IMR-90 (cell line): ENCODE measurements around the gene KRTDAP. TPM values are rescaled to one million over a fixed set of nuclear protein-coding genes. Genes with fewer than 3 reads are reported as not detected.

ENCODE experiments used
- ATAC-seq: fragments of 200-7000 bp; cut with Tn5 transposase; 2 replicates; pipeline ENCODE4 v1.9.1; 2020; ENCODE audit warnings: low read depth, mild to moderate bottlenecking, moderate library complexity
- BruUV-seq: library from RNA; stranded (reverse); fragments of 400-500 nt; replicated peaks from 2 replicates; lab custom pipeline; 2021; lab: Mats Ljungman, UMichigan
- CTCF ChIA-PET: fragments of 300-600 bp; formaldehyde crosslinking; extraction: SDS; loops from one replicate; lab custom pipeline; 2021; ENCODE audit warnings: antibody characterized with exemption; lab: Yijun Ruan, JAX
- POLR2A ChIA-PET: fragments of 300-600 bp; sonication (Branson Sonifier 250); formaldehyde crosslinking; loops from one replicate; lab custom pipeline; 2022; ENCODE audit warnings: antibody characterized with exemption; ENCODE audit not compliant: unreplicated experiment; lab: Charles Lee
- DNase-seq: peaks from one replicate; pipeline ENCODE4 v3.0.0; 2013
- H2AFZ ChIP-seq: replicated peaks from 2 replicates; pipeline ENCODE3; 2013; ENCODE audit warnings: low read length, mild to moderate bottlenecking; ENCODE audit not compliant: poor library complexity
- H2AK5ac ChIP-seq: 2 replicates; pipeline ENCODE4 v1.6.1; 2013; ENCODE audit warnings: low read depth, low read length, inconsistent platforms
- H2AK9ac ChIP-seq: replicated peaks from 2 replicates; pipeline ENCODE3; 2013; ENCODE audit warnings: mild to moderate bottlenecking, low read depth, low read length, moderate library complexity; ENCODE audit not compliant: poor library complexity
- H2BK120ac ChIP-seq: 2 replicates; pipeline ENCODE4 v1.6.1; 2013; ENCODE audit warnings: low read depth, low read length, inconsistent platforms
- H2BK15ac ChIP-seq: 3 replicates; pipeline ENCODE4 v1.6.1; 2013; ENCODE audit warnings: low read depth, low read length, inconsistent platforms
- H2BK20ac ChIP-seq: 2 replicates; pipeline ENCODE4 v1.6.1; 2013; ENCODE audit warnings: low read depth, mild to moderate bottlenecking, inconsistent platforms, low read length, moderate library complexity
- H2BK5ac ChIP-seq: 2 replicates; pipeline ENCODE4 v1.6.1; 2013; ENCODE audit warnings: mild to moderate bottlenecking, low read depth, low read length, inconsistent platforms; ENCODE audit not compliant: poor library complexity, severe bottlenecking
- H3K14ac ChIP-seq: replicated peaks from 2 replicates; pipeline ENCODE4 v1.6.1; 2013; ENCODE audit warnings: low read depth, low read length, inconsistent platforms
- H3K18ac ChIP-seq: 2 replicates; pipeline ENCODE4 v1.6.1; 2013; ENCODE audit warnings: low read depth, low read length, control low read depth
- H3K23ac ChIP-seq: 2 replicates; pipeline ENCODE4 v1.6.1; 2013; ENCODE audit warnings: low read depth, low read length, inconsistent platforms
- H3K27ac ChIP-seq: 2 replicates; pipeline ENCODE4 v1.5.1; 2013; ENCODE audit warnings: mild to moderate bottlenecking, control low read depth, low read length; ENCODE audit not compliant: insufficient read depth
- H3K27me3 ChIP-seq: 2 replicates; pipeline ENCODE4 v1.6.1; 2013; ENCODE audit warnings: low read length; ENCODE audit not compliant: control insufficient read depth, insufficient read depth
- H3K36me3 ChIP-seq: 2 replicates; pipeline ENCODE4 v1.6.1; 2013; ENCODE audit warnings: low read length, mixed read lengths; ENCODE audit not compliant: control insufficient read depth, insufficient read depth
- H3K4ac ChIP-seq: 2 replicates; pipeline ENCODE4 v1.6.1; 2013; ENCODE audit warnings: low read depth, low read length, inconsistent platforms
- H3K4me1 ChIP-seq: 2 replicates; pipeline ENCODE4 v1.6.1; 2013; ENCODE audit warnings: low read length, mixed read lengths; ENCODE audit not compliant: control insufficient read depth, insufficient read depth
- H3K4me2 ChIP-seq: 2 replicates; pipeline ENCODE4 v1.6.1; 2013; ENCODE audit warnings: low read depth, mild to moderate bottlenecking, control low read depth, low read length, moderate library complexity
- H3K4me3 ChIP-seq: 2 replicates; pipeline ENCODE4 v1.5.1; 2013; ENCODE audit warnings: low read depth, mild to moderate bottlenecking, control low read depth, low read length, moderate library complexity; ENCODE audit not compliant: insufficient read depth
- H3K56ac ChIP-seq: 2 replicates; pipeline ENCODE4 v1.6.1; 2013; ENCODE audit warnings: low read length, inconsistent platforms; ENCODE audit not compliant: insufficient read depth; ENCODE audit errors: extremely low read depth
- H3K79me1 ChIP-seq, 2 experiments: 2 replicates each; pipeline ENCODE4 v1.6.1; 2013; ENCODE audit warnings: low read length in 2 of 2, inconsistent platforms in 1 of 2, low read depth in 1 of 2
- H3K9ac ChIP-seq: 2 replicates; pipeline ENCODE4 v1.6.1; 2013; ENCODE audit warnings: low read depth, low read length, control low read depth
- H3K9me1 ChIP-seq: 2 replicates; pipeline ENCODE4 v1.6.1; 2013; ENCODE audit warnings: low read length, inconsistent platforms; ENCODE audit not compliant: insufficient read depth
- H3K9me3 ChIP-seq: 2 replicates; pipeline ENCODE4 v1.6.1; 2013; ENCODE audit warnings: low read length; ENCODE audit not compliant: control insufficient read depth, insufficient read depth
- H4K20me1 ChIP-seq: 2 replicates; pipeline ENCODE4 v1.6.1; 2013; ENCODE audit warnings: low read length, inconsistent platforms; ENCODE audit not compliant: insufficient read depth
- H4K5ac ChIP-seq: 2 replicates; pipeline ENCODE4 v1.6.1; 2013; ENCODE audit warnings: mild to moderate bottlenecking, low read depth, low read length, control low read depth
- H4K8ac ChIP-seq, 2 experiments: 2 replicates each; pipeline ENCODE4 v1.6.1; 2013; ENCODE audit warnings: low read depth in 2 of 2, low read length in 2 of 2, control low read depth in 1 of 2, inconsistent platforms in 1 of 2
- H4K91ac ChIP-seq: 2 replicates; pipeline ENCODE4 v1.6.1; 2013; ENCODE audit warnings: low read depth, low read length, inconsistent platforms; ENCODE audit not compliant: insufficient read depth
- BHLHE40 ChIP-seq: fragments of 150-350 bp; IDR thresholded peaks from 2 replicates; pipeline ENCODE4 v1.6.1; 2016; ENCODE audit warnings: mild to moderate bottlenecking, low read depth, low read length
- CEBPB ChIP-seq: IDR thresholded peaks from 2 replicates; pipeline ENCODE4 v1.6.1; 2012; ENCODE audit warnings: low read depth, low read length, improper control_type of control experiment
- CHD1 ChIP-seq: IDR thresholded peaks from 2 replicates; pipeline ENCODE4 v1.6.1; 2012; ENCODE audit warnings: low read depth, low read length, improper control_type of control experiment
- FOS ChIP-seq: fragments of 150-350 bp; IDR thresholded peaks from 2 replicates; pipeline ENCODE4 v1.6.1; 2016; ENCODE audit warnings: low read depth, low read length
- MAFK ChIP-seq: IDR thresholded peaks from 2 replicates; pipeline ENCODE4 v1.6.1; 2012; ENCODE audit warnings: low read depth, low read length, improper control_type of control experiment
- MAZ ChIP-seq: IDR thresholded peaks from 2 replicates; pipeline ENCODE4 v1.6.1; 2012; ENCODE audit warnings: low read depth, mild to moderate bottlenecking, low read length, improper control_type of control experiment, moderate library complexity, borderline replicate concordance
- MXI1 ChIP-seq: IDR thresholded peaks from 2 replicates; pipeline ENCODE4 v1.6.1; 2012; ENCODE audit warnings: low read depth, mild to moderate bottlenecking, low read length, moderate library complexity, borderline replicate concordance
- NFE2L2 ChIP-seq: fragments of 150-350 bp; IDR thresholded peaks from 2 replicates; pipeline ENCODE4 v1.6.1; 2016; ENCODE audit warnings: low read depth, mild to moderate bottlenecking, low read length
- POLR2A ChIP-seq: IDR thresholded peaks from 2 replicates; pipeline ENCODE4 v1.6.1; 2012; ENCODE audit warnings: mild to moderate bottlenecking, low read depth, low read length
- RAD21 ChIP-seq: IDR thresholded peaks from 2 replicates; pipeline ENCODE4 v1.6.1; 2012; ENCODE audit warnings: low read length, improper control_type of control experiment
- RCOR1 ChIP-seq: IDR thresholded peaks from 2 replicates; pipeline ENCODE4 v1.6.1; 2012; ENCODE audit warnings: mild to moderate bottlenecking, low read length, improper control_type of control experiment; ENCODE audit not compliant: insufficient replicate concordance
- RFX5 ChIP-seq: IDR thresholded peaks from 2 replicates; pipeline ENCODE4 v1.8.0; 2012; ENCODE audit warnings: low read depth, mild to moderate bottlenecking, low read length, moderate library complexity
- WGBS, 2 experiments: methylation state at CpG; one replicate each; pipeline versions ENCODE4 v1.1.5 to v1.1.7; 2013; ENCODE audit warnings: missing lambda C conversion rate in 2 of 2; ENCODE audit not compliant: insufficient read length in 1 of 2; ENCODE audit errors: extremely low coverage in 2 of 2; 5-methylcytosine and 5-hydroxymethylcytosine counted together
- dilution Hi-C: fragments of 300-500 bp; cut with HindIII; formaldehyde crosslinking; loops from one replicate; pipeline ENCODE4 v1.14.3; 2018; ENCODE audit warnings: low sequenced_read_pairs; ENCODE audit not compliant: unreplicated experiment
- in situ Hi-C: fragments of 300-500 bp; cut with MboI; formaldehyde crosslinking; loops from 3 replicates; pipeline ENCODE4 v1.14.3; 2019; ENCODE audit warnings: low sequenced_read_pairs, inconsistent platforms, mixed read lengths
- intact Hi-C: fragments of 100-400 bp; cut with micrococcal nuclease; formaldehyde crosslinking; loops from 2 replicates; pipeline ENCODE4 v1.10.0; 2022
- polyA plus RNA-seq, 3 experiments: library from polyadenylated mRNA; depleted of rRNA; stranded (reverse); fragments of >200 nt; gene quantifications; 2 replicates each; pipeline ENCODE4 v1.2.3, GENCODE V29; 2012; ENCODE audit warnings: low replicate concordance in 1 of 3
- total RNA-seq: library from RNA; depleted of rRNA; stranded (reverse); fragments of >200 nt; gene quantifications from 2 replicates; pipeline ENCODE4 v1.2.3, GENCODE V29; 2012
- TF ChIP-seq, protein P1 (sequence below): fragments of 150-350 bp; IDR thresholded peaks from 2 replicates; pipeline ENCODE4 v1.6.1; 2017; ENCODE audit warnings: mild to moderate bottlenecking, antibody characterized with exemption, low read length, low read depth
- TF ChIP-seq, protein P2 (sequence below): fragments of 150-350 bp; IDR thresholded peaks from 2 replicates; pipeline ENCODE4 v1.6.1; 2016; ENCODE audit warnings: low read depth, mild to moderate bottlenecking, low read length, moderate library complexity, borderline replicate concordance

KRTDAP gene
- total and polyA plus RNA-seq, 2 of the 4 experiments (the other 2 are of a cell fraction): not detected

DNA sequence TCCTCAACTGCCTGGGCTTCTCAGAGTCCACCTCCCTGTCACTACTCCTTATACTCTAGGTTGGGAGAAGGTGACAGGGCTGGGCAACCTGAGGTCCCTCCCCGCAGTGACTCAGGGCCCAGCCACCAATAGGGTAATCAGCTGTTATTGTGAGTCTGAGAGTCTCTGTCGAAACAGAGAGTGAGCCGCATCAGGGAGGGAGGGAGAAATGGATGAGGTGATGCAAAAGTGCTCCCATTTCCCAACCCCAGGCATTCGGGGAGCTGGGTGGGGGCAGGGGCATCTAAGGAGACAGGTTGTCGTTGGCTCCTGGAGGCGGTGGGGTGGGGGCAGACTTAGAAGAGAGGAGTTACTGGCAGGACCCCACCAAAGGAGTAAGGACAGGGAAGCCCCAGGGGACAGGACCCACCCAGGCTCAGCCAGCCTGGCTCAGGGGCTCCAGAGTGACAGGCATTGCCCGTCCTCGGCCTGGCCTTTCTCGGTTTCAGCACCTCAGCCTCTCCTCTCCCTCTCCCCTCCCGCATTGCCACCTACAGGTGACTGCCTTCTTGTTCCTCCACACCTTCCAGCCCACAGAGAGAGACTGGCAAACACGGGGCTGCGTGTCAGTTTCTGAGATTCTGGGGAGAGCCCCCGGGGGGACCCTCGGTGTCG, 23.5 kb upstream of the KRTDAP start, which contains the start of gene DMKN:
Gene DMKN, minus strand, starts transcription at position 22 of the 654 bp plus-strand sequence. CDS start 174 bp downstream, outside the sequence.
- H3K4me1 ChIP-seq: peaks cover 10% of the 10 kb centered on the region
- peak within 1 kb of the TSS; percentile 35; the same call in 1 of the 2 replicates for H3K4ac ChIP-seq
- no peak within 1 kb of the TSS; the same call in 1 of the 2 replicates for H4K91ac ChIP-seq
- H3K27me3 ChIP-seq: peaks cover 38% of the 10 kb centered on the region
- no peak within 1 kb of the TSS for H2BK20ac ChIP-seq
- ATAC-seq (peak; percentile 43), DNase-seq (peak; percentile 58)
- intact Hi-C loops (no loop called here), dilution Hi-C loops (no loop called here), in situ Hi-C loops (no loop called here)
- no peak within 1 kb of the TSS; the same call in 2 of the 3 replicates for H2BK15ac ChIP-seq
- TF ChIP-seq BHLHE40: no peak
- TF ChIP-seq POLR2A: no peak
- TF ChIP-seq FOS: no peak
- no peak for TF ChIP-seq MAFK
- TF ChIP-seq, protein P1, sequence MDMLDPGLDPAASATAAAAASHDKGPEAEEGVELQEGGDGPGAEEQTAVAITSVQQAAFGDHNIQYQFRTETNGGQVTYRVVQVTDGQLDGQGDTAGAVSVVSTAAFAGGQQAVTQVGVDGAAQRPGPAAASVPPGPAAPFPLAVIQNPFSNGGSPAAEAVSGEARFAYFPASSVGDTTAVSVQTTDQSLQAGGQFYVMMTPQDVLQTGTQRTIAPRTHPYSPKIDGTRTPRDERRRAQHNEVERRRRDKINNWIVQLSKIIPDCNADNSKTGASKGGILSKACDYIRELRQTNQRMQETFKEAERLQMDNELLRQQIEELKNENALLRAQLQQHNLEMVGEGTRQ: no peak
- no peak for TF ChIP-seq MXI1
- TF ChIP-seq MAZ: peak; percentile 38; the same call in 1 of the 2 replicates
- TF ChIP-seq RFX5: no peak
- TF ChIP-seq, protein P2, sequence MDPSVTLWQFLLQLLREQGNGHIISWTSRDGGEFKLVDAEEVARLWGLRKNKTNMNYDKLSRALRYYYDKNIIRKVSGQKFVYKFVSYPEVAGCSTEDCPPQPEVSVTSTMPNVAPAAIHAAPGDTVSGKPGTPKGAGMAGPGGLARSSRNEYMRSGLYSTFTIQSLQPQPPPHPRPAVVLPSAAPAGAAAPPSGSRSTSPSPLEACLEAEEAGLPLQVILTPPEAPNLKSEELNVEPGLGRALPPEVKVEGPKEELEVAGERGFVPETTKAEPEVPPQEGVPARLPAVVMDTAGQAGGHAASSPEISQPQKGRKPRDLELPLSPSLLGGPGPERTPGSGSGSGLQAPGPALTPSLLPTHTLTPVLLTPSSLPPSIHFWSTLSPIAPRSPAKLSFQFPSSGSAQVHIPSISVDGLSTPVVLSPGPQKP: no peak
- no peak for TF ChIP-seq CHD1
- TF ChIP-seq RAD21: no peak
- TF ChIP-seq RCOR1: no peak
- TF ChIP-seq CEBPB: peak; percentile 74
- TF ChIP-seq NFE2L2: no peak
- H3K79me1 ChIP-seq: no peaks in the 10 kb centered on the region
- no peak within 1 kb of the TSS for H3K27ac ChIP-seq
- H2AFZ ChIP-seq: peak within 1 kb of the TSS; percentile 78
- POLR2A ChIA-PET: no interaction called here
- H4K8ac ChIP-seq: peak within 1 kb of the TSS in 1 of 2 experiments; percentile 26; a peak in 1 of 4 replicates
- CTCF ChIA-PET: no interaction called here
- no peak within 1 kb of the TSS for H2BK5ac ChIP-seq
- no peaks in the 10 kb centered on the region for H4K20me1 ChIP-seq
- no peak within 1 kb of the TSS; the same call in 1 of the 2 replicates for H4K5ac ChIP-seq
- no peaks in the 10 kb centered on the region for H3K36me3 ChIP-seq
- H3K9me3 ChIP-seq: no peaks in the 10 kb centered on the region
- 0 out of 2 replicates have a peak within 1 kb of the TSS, but pooled peaks have one; percentile 7 for H2AK5ac ChIP-seq
- H2BK120ac ChIP-seq: peak within 1 kb of the TSS; percentile 45; the same call in 1 of the 2 replicates
- no TSS peak for BruUV-seq
- no peak within 1 kb of the TSS for H3K14ac ChIP-seq
- H3K23ac ChIP-seq: no peak within 1 kb of the TSS
- H3K9ac ChIP-seq: no peak within 1 kb of the TSS
- no peak within 1 kb of the TSS for H3K4me3 ChIP-seq
- H3K18ac ChIP-seq: no peak within 1 kb of the TSS
- H3K56ac ChIP-seq: no peak within 1 kb of the TSS
- peaks cover 9% of the 10 kb centered on the region for H3K9me1 ChIP-seq
- H2AK9ac ChIP-seq: peak within 1 kb of the TSS; percentile 50
- WGBS, 2 experiments: 45% methylated on average over 6 of the region's 15 CpGs; no CpG with 5 or more reads in 1 of the 2 experiments
- H3K4me2 ChIP-seq: no peak within 1 kb of the TSS
